ENCODE data around the gene ANKFY1.

Gene ANKFY1

GRCh38 chr17:4229627-4230541, 33.9 kb downstream of the ANKFY1 start:
- Histone ChIP-seq H2AFZ (ENCODE audit: low read length) (no peak overlapping the region), H3K27me3 (replicated peaks; ENCODE audit: insufficient read depth, low read length) (no peaks in the 10 kb centered on the region), H3K36me3 (replicated peaks; ENCODE audit: insufficient read depth, low read length) (0 out of 2 replicates have a peak, but pooled peaks cover 3% of the 10 kb centered on the region), H3K9me3 (replicated peaks; ENCODE audit: insufficient read depth, low read length) (no peaks in the 10 kb centered on the region), H3K79me2 (ENCODE audit: low read length) (no peaks in the 10 kb centered on the region), H3K4me3 (ENCODE audit: low read length) (no peak overlapping the region), H3K9me2 (replicated peaks; ENCODE audit: insufficient read depth, low read length) (no peaks in the 10 kb centered on the region), H4K20me1 (ENCODE audit: insufficient read depth, low read length) (no peaks in the 10 kb centered on the region; the same call in 1 of the 2 replicates), H3F3A (ENCODE audit: insufficient read depth, low read length) (no peaks in the 10 kb centered on the region), H3K9ac (ENCODE audit: low read length) (no peak overlapping the region), H3K27ac (ENCODE audit: low read length) (no peak overlapping the region), H3K4me1 (ENCODE audit: low read length) (no peaks in the 10 kb centered on the region), H3K4me2 (ENCODE audit: low read depth, low read length) (no peak overlapping the region)
- TF ChIP-seq EZH2phosphoT487 (IDR thresholded peaks at IDR 0.05; ENCODE audit: low read length) (no peak), EZH2 (optimal IDR thresholded peaks at IDR 0.05; ENCODE audit: low read depth, low read length) (no peak), CTCF (IDR thresholded peaks at IDR 0.05; ENCODE audit: low read length) (no peak)
- DNase-seq = no peak

GRCh38 chr17:4221899-4222659, 41.7 kb downstream of the ANKFY1 start:
- H3K4me1 ChIP-seq (ENCODE audit: low read length) = no peaks in the 10 kb centered on the region
- TF ChIP-seq CTCF (IDR thresholded peaks at IDR 0.05; ENCODE audit: low read length) (no peak), EZH2 (optimal IDR thresholded peaks at IDR 0.05; ENCODE audit: low read depth, low read length) (no peak), EZH2phosphoT487 (IDR thresholded peaks at IDR 0.05; ENCODE audit: low read length) (no peak)

GRCh38 chr17:4221163-4221562, 42.6 kb downstream of the ANKFY1 start:
- H3K27me3 ChIP-seq (replicated peaks; ENCODE audit: insufficient read depth, low read length) = no peaks in the 10 kb centered on the region
- H3K36me3 ChIP-seq (replicated peaks; ENCODE audit: insufficient read depth, low read length) = no peaks in the 10 kb centered on the region
- H3K9me2 ChIP-seq (replicated peaks; ENCODE audit: insufficient read depth, low read length) = no peaks in the 10 kb centered on the region
- no peaks in the 10 kb centered on the region for H3K9me3 ChIP-seq (replicated peaks; ENCODE audit: insufficient read depth, low read length)
- no peak overlapping the region for H2AFZ ChIP-seq (ENCODE audit: low read length)
- no peak overlapping the region for H3K9ac ChIP-seq (ENCODE audit: low read length)
- H3K4me1 ChIP-seq (ENCODE audit: low read length) = no peaks in the 10 kb centered on the region
- no peak overlapping the region for H3K27ac ChIP-seq (ENCODE audit: low read length)
- no peak overlapping the region for H3K4me2 ChIP-seq (ENCODE audit: low read depth, low read length)
- no peak overlapping the region for H3K4me3 ChIP-seq (ENCODE audit: low read length)
- no peaks in the 10 kb centered on the region for H4K20me1 ChIP-seq (ENCODE audit: insufficient read depth, low read length)
- H3K79me2 ChIP-seq (ENCODE audit: low read length) = no peaks in the 10 kb centered on the region
- TF ChIP-seq CTCF (IDR thresholded peaks at IDR 0.05; ENCODE audit: low read length) (no peak), EZH2phosphoT487 (IDR thresholded peaks at IDR 0.05; ENCODE audit: low read length) (no peak), EZH2 (optimal IDR thresholded peaks at IDR 0.05; ENCODE audit: low read depth, low read length) (no peak)
- no peak for DNase-seq
- no peaks in the 10 kb centered on the region for H3F3A ChIP-seq (ENCODE audit: insufficient read depth, low read length)

More at GRCh38 chr17:4221899-4222659, 41.7 kb downstream of the ANKFY1 start:
- Histone ChIP-seq H3F3A (ENCODE audit: insufficient read depth, low read length) (no peaks in the 10 kb centered on the region), H3K4me3 (ENCODE audit: low read length) (no peak overlapping the region), H3K9me2 (replicated peaks; ENCODE audit: insufficient read depth, low read length) (no peaks in the 10 kb centered on the region), H3K79me2 (ENCODE audit: low read length) (no peaks in the 10 kb centered on the region), H3K9ac (ENCODE audit: low read length) (no peak overlapping the region), H4K20me1 (ENCODE audit: insufficient read depth, low read length) (no peaks in the 10 kb centered on the region), H3K4me2 (ENCODE audit: low read depth, low read length) (no peak overlapping the region), H2AFZ (ENCODE audit: low read length) (no peak overlapping the region), H3K9me3 (replicated peaks; ENCODE audit: insufficient read depth, low read length) (no peaks in the 10 kb centered on the region), H3K36me3 (replicated peaks; ENCODE audit: insufficient read depth, low read length) (no peaks in the 10 kb centered on the region), H3K27ac (ENCODE audit: low read length) (no peak overlapping the region), H3K27me3 (replicated peaks; ENCODE audit: insufficient read depth, low read length) (no peaks in the 10 kb centered on the region)
- DNase-seq = no peak
